Panc1 (cell line): ENCODE results near the gene ELAPOR1.

Experiments
- CTCF ChIP-seq: fragments of 450-650 bp; IDR thresholded peaks from 2 replicates; pipeline ENCODE4 v1.5.1; 2017; ENCODE audit warnings: mild to moderate bottlenecking
- POLR2AphosphoS5 ChIP-seq: IDR thresholded peaks from 2 replicates; pipeline ENCODE4 v1.6.1; 2012; ENCODE audit warnings: mild to moderate bottlenecking, low read depth, low read length, moderate library complexity
- SIN3A ChIP-seq: IDR thresholded peaks from 2 replicates; pipeline ENCODE4 v1.6.1; 2012; ENCODE audit warnings: low read depth, mild to moderate bottlenecking, low read length, moderate library complexity, borderline replicate concordance; ENCODE audit not compliant: insufficient read depth

- TF ChIP-seq CTCF (no peak), POLR2AphosphoS5 (no peak), SIN3A (no peak)
These were observed 26.5 kb downstream of the ELAPOR1 start for GRCh38 chr1:109140392-109140791.
